GM19099 (cell line): ENCODE results near the gene MPRIP.

Source experiments
- POLR2A ChIP-seq: IDR thresholded peaks from 3 replicates; pipeline ENCODE4 v1.6.1; 2011; ENCODE audit warnings: low read depth; ENCODE audit not compliant: insufficient read length; ENCODE audit errors: extremely low read depth

The MPRIP gene

GRCh38 chr17:17216236-17216635 lies 174.0 kb downstream of the MPRIP start:
- TF ChIP-seq POLR2A, result no peak

- TF ChIP-seq POLR2A, result no peak
Measured at GRCh38 chr17:17216776-17217175, 174.5 kb downstream of the MPRIP start.

GRCh38 chr17:17217995-17218394 lies 175.7 kb downstream of the MPRIP start:
- TF ChIP-seq POLR2A, result no peak

- TF ChIP-seq POLR2A, result no peak
Measured at GRCh38 chr17:17220529-17220928, 178.3 kb downstream of the MPRIP start.

GRCh38 chr17:17221329-17221728 lies 179.1 kb downstream of the MPRIP start:
- no peak for TF ChIP-seq POLR2A

- no peak for TF ChIP-seq POLR2A
Measured at GRCh38 chr17:17223736-17224135, 181.5 kb downstream of the MPRIP start.

GRCh38 chr17:17224137-17224536 lies 181.9 kb downstream of the MPRIP start:
- TF ChIP-seq POLR2A, result no peak

- TF ChIP-seq POLR2A, result no peak
Measured at GRCh38 chr17:17225901-17226300, 183.6 kb downstream of the MPRIP start.

GRCh38 chr17:17226451-17227265 lies 184.4 kb downstream of the MPRIP start:
- TF ChIP-seq POLR2A, result no peak

- no peak for TF ChIP-seq POLR2A
Measured at GRCh38 chr17:17227608-17228520, 185.6 kb downstream of the MPRIP start.

GRCh38 chr17:17228521-17229279 lies 186.4 kb downstream of the MPRIP start:
- TF ChIP-seq POLR2A, result no peak

- no peak for TF ChIP-seq POLR2A
Measured at GRCh38 chr17:17229416-17230384, 187.4 kb downstream of the MPRIP start.

- no peak for TF ChIP-seq POLR2A
Measured at GRCh38 chr17:17231621-17232302, 189.5 kb downstream of the MPRIP start.

- no peak for TF ChIP-seq POLR2A
Measured at GRCh38 chr17:17232303-17232621, 190.0 kb downstream of the MPRIP start.
